ENCODE measurements around the gene MEIOB. TPM values are rescaled to one million over a fixed set of nuclear protein-coding genes. Genes with fewer than 3 reads are reported as not detected.

Gene MEIOB
- total RNA-seq, 2 experiments from 2014 or later = not detected

GRCh38 chr16:1821861-1822611 is 49.9 kb downstream of the MEIOB start:
- no peaks in the 10 kb centered on the region for H3K27me3 Mint-ChIP-seq (ENCODE audit: low read depth)
- ATAC-seq (no peak), DNase-seq (no peak)
- ChIA-PET CTCF (no interaction called here), POLR2A (interaction anchor here (1.6 kb wide), 1 partner anchor 10 kb away, joined by 3 read pairs; no protein-coding TSS in a partner anchor)
- H3K4me3 Mint-ChIP-seq = no peak overlapping the region
- peaks cover 21% of the 10 kb centered on the region for H3K4me1 Mint-ChIP-seq (ENCODE audit: low read depth)
- H3K9me3 Mint-ChIP-seq (ENCODE audit: insufficient read depth) = no peaks in the 10 kb centered on the region
- H3K27ac Mint-ChIP-seq = no peak overlapping the region
- peaks cover 5% of the 10 kb centered on the region for H3K36me3 Mint-ChIP-seq (ENCODE audit: low read depth)

GRCh38 chr16:1820946-1821290 is 51.0 kb downstream of the MEIOB start:
- ChIA-PET POLR2A (no interaction called here), CTCF (no interaction called here)
- Mint-ChIP-seq H3K27me3 (ENCODE audit: low read depth) (no peaks in the 10 kb centered on the region), H3K4me1 (ENCODE audit: low read depth) (peaks cover 21% of the 10 kb centered on the region), H3K4me3 (no peak overlapping the region), H3K36me3 (ENCODE audit: low read depth) (peaks cover 5% of the 10 kb centered on the region), H3K27ac (no peak overlapping the region), H3K9me3 (ENCODE audit: insufficient read depth) (no peaks in the 10 kb centered on the region)
- DNase-seq (no peak), ATAC-seq (no peak)

- no peaks in the 10 kb centered on the region for H3K9me3 Mint-ChIP-seq (ENCODE audit: insufficient read depth)
- H3K4me3 Mint-ChIP-seq = no peak overlapping the region
- POLR2A ChIA-PET = no interaction called here
- ATAC-seq (no peak), DNase-seq (no peak)
- H3K27me3 Mint-ChIP-seq (ENCODE audit: low read depth) = no peaks in the 10 kb centered on the region
- CTCF ChIA-PET = no interaction called here
- H3K36me3 Mint-ChIP-seq (ENCODE audit: low read depth) = peaks cover 9% of the 10 kb centered on the region
- H3K4me1 Mint-ChIP-seq (ENCODE audit: low read depth) = peaks cover 15% of the 10 kb centered on the region
- no peak overlapping the region for H3K27ac Mint-ChIP-seq
These were observed 51.6 kb downstream of the MEIOB start for GRCh38 chr16:1820096-1820945.

GRCh38 chr16:1819611-1820010 is 52.4 kb downstream of the MEIOB start:
- POLR2A ChIA-PET = no interaction called here
- no peaks in the 10 kb centered on the region for H3K9me3 Mint-ChIP-seq (ENCODE audit: insufficient read depth)
- H3K27ac Mint-ChIP-seq = peak overlapping the region; percentile 43
- DNase-seq (no peak), ATAC-seq (no peak)
- H3K4me1 Mint-ChIP-seq (ENCODE audit: low read depth) = peaks cover 9% of the 10 kb centered on the region
- no peaks in the 10 kb centered on the region for H3K27me3 Mint-ChIP-seq (ENCODE audit: low read depth)
- CTCF ChIA-PET = no interaction called here
- peaks cover 14% of the 10 kb centered on the region for H3K36me3 Mint-ChIP-seq (ENCODE audit: low read depth)
- H3K4me3 Mint-ChIP-seq = no peak overlapping the region

- no peaks in the 10 kb centered on the region for H3K27me3 Mint-ChIP-seq (ENCODE audit: low read depth)
- H3K4me1 Mint-ChIP-seq (ENCODE audit: low read depth) = peaks cover 3% of the 10 kb centered on the region
- no peaks in the 10 kb centered on the region for H3K9me3 Mint-ChIP-seq (ENCODE audit: insufficient read depth)
- ATAC-seq (no peak), DNase-seq (no peak)
- H3K4me3 Mint-ChIP-seq = no peak overlapping the region
- ChIA-PET POLR2A (no interaction called here), CTCF (no interaction called here)
- H3K27ac Mint-ChIP-seq = no peak overlapping the region
- H3K36me3 Mint-ChIP-seq (ENCODE audit: low read depth) = peaks cover 14% of the 10 kb centered on the region
These were observed 53.0 kb downstream of the MEIOB start for GRCh38 chr16:1818873-1819525.

- Mint-ChIP-seq H3K27me3 (ENCODE audit: low read depth) (no peaks in the 10 kb centered on the region), H3K4me3 (no peak overlapping the region), H3K27ac (no peak overlapping the region), H3K4me1 (ENCODE audit: low read depth) (no peaks in the 10 kb centered on the region), H3K36me3 (ENCODE audit: low read depth) (peaks cover 19% of the 10 kb centered on the region), H3K9me3 (ENCODE audit: insufficient read depth) (no peaks in the 10 kb centered on the region)
- DNase-seq (no peak), ATAC-seq (no peak)
- ChIA-PET CTCF (no interaction called here), POLR2A (no interaction called here)
These were observed 53.6 kb downstream of the MEIOB start for GRCh38 chr16:1818204-1818872.

- H3K36me3 Mint-ChIP-seq (ENCODE audit: low read depth) = peaks cover 22% of the 10 kb centered on the region
- no peak for DNase-seq
- no peaks in the 10 kb centered on the region for H3K27me3 Mint-ChIP-seq (ENCODE audit: low read depth)
- H3K9me3 Mint-ChIP-seq (ENCODE audit: insufficient read depth) = no peaks in the 10 kb centered on the region
- no peak overlapping the region for H3K4me3 Mint-ChIP-seq
- H3K27ac Mint-ChIP-seq = no peak overlapping the region
- ChIA-PET CTCF (no interaction called here), POLR2A (interaction anchor here (1.2 kb wide), 1 partner anchor 35 kb away, joined by 3 read pairs; the partner anchor contains the start of genes NUBP2 and SPSB3)
- no peak for ATAC-seq
- H3K4me1 Mint-ChIP-seq (ENCODE audit: low read depth) = peaks cover 5% of the 10 kb centered on the region
These were observed 54.2 kb downstream of the MEIOB start for GRCh38 chr16:1817716-1818115.

- H3K9me3 Mint-ChIP-seq (ENCODE audit: insufficient read depth) = no peaks in the 10 kb centered on the region
- ChIA-PET CTCF (no interaction called here), POLR2A (interaction anchor here (1.2 kb wide), 1 partner anchor 34 kb away, joined by 3 read pairs; the partner anchor contains the start of genes NUBP2 and SPSB3)
- H3K27me3 Mint-ChIP-seq (ENCODE audit: low read depth) = no peaks in the 10 kb centered on the region
- H3K27ac Mint-ChIP-seq = no peak overlapping the region
- DNase-seq (no peak), ATAC-seq (no peak)
- peaks cover 22% of the 10 kb centered on the region for H3K36me3 Mint-ChIP-seq (ENCODE audit: low read depth)
- H3K4me3 Mint-ChIP-seq = no peak overlapping the region
- peaks cover 5% of the 10 kb centered on the region for H3K4me1 Mint-ChIP-seq (ENCODE audit: low read depth)
These were observed 54.7 kb downstream of the MEIOB start for GRCh38 chr16:1817276-1817589.

- Mint-ChIP-seq H3K4me1 (ENCODE audit: low read depth) (peaks cover 5% of the 10 kb centered on the region), H3K9me3 (ENCODE audit: insufficient read depth) (no peaks in the 10 kb centered on the region), H3K27ac (no peak overlapping the region), H3K36me3 (ENCODE audit: low read depth) (peaks cover 22% of the 10 kb centered on the region), H3K27me3 (ENCODE audit: low read depth) (no peaks in the 10 kb centered on the region), H3K4me3 (no peak overlapping the region)
- ATAC-seq (no peak), DNase-seq (no peak)
- CTCF ChIA-PET = no interaction called here
- POLR2A ChIA-PET = interaction anchor here (1.2 kb wide), 1 partner anchor 34 kb away, joined by 3 read pairs; the partner anchor contains the start of genes NUBP2 and SPSB3
These were observed 55.3 kb downstream of the MEIOB start for GRCh38 chr16:1816396-1817275.

GRCh38 chr16:1815461-1815860 is 56.5 kb downstream of the MEIOB start:
- Mint-ChIP-seq H3K9me3 (ENCODE audit: insufficient read depth) (no peaks in the 10 kb centered on the region), H3K27ac (no peak overlapping the region), H3K36me3 (ENCODE audit: low read depth) (peaks cover 24% of the 10 kb centered on the region), H3K27me3 (ENCODE audit: low read depth) (no peaks in the 10 kb centered on the region), H3K4me1 (ENCODE audit: low read depth) (peaks cover 5% of the 10 kb centered on the region), H3K4me3 (no peak overlapping the region)
- ATAC-seq (no peak), DNase-seq (no peak)
- ChIA-PET POLR2A (no interaction called here), CTCF (no interaction called here)

GRCh38 chr16:1812732-1813163 is 59.2 kb downstream of the MEIOB start:
- peaks cover 5% of the 10 kb centered on the region for H3K4me1 Mint-ChIP-seq (ENCODE audit: low read depth)
- ChIA-PET CTCF (interaction anchor here (1.2 to 2.0 kb wide), 4 partner anchors 11 to 115 kb away, joined by 3 to 7 read pairs (median 4); partner anchors contain the start of genes NUBP2 and SPSB3), POLR2A (no interaction called here)
- H3K4me3 Mint-ChIP-seq = no peak overlapping the region
- H3K9me3 Mint-ChIP-seq (ENCODE audit: insufficient read depth) = no peaks in the 10 kb centered on the region
- peak; percentile 61 for DNase-seq
- H3K36me3 Mint-ChIP-seq (ENCODE audit: low read depth) = peaks cover 26% of the 10 kb centered on the region
- peak overlapping the region; percentile 50 for H3K27ac Mint-ChIP-seq
- no peaks in the 10 kb centered on the region for H3K27me3 Mint-ChIP-seq (ENCODE audit: low read depth)
- ATAC-seq = peak; percentile 78
